Mucosa of stomach (tissue), 1 donor: ENCODE measurements around the gene PAX8.
"Not testable (repeated sequence)": the region's sequence is repeated elsewhere in the genome, so short reads cannot be mapped to it uniquely, and the experiment has no call there.

Experiments used
- H3K27me3 ChIP-seq: one replicate; pipeline ENCODE4 v1.7.0; 2013; ENCODE audit warnings: mild to moderate bottlenecking, low read length; ENCODE audit not compliant: control insufficient read depth, insufficient read depth
- H3K36me3 ChIP-seq: one replicate; pipeline ENCODE4 v1.7.0; 2013; ENCODE audit warnings: low read length; ENCODE audit not compliant: control insufficient read depth, insufficient read depth
- H3K4me1 ChIP-seq: one replicate; pipeline ENCODE4 v1.7.0; 2013; ENCODE audit warnings: mild to moderate bottlenecking, low read length; ENCODE audit not compliant: control insufficient read depth, insufficient read depth
- H3K4me3 ChIP-seq: one replicate; pipeline ENCODE4 v1.7.0; 2013; ENCODE audit warnings: low read length
- H3K9ac ChIP-seq: one replicate; pipeline ENCODE4 v1.7.0; 2013; ENCODE audit warnings: mild to moderate bottlenecking, low read length, moderate library complexity
- H3K9me3 ChIP-seq: one replicate; pipeline ENCODE4 v1.7.0; 2013; ENCODE audit warnings: mild to moderate bottlenecking, low read length, moderate library complexity; ENCODE audit not compliant: control insufficient read depth
- donor health status: Pancreatic carcinoma.

The PAX8 gene

DNA sequence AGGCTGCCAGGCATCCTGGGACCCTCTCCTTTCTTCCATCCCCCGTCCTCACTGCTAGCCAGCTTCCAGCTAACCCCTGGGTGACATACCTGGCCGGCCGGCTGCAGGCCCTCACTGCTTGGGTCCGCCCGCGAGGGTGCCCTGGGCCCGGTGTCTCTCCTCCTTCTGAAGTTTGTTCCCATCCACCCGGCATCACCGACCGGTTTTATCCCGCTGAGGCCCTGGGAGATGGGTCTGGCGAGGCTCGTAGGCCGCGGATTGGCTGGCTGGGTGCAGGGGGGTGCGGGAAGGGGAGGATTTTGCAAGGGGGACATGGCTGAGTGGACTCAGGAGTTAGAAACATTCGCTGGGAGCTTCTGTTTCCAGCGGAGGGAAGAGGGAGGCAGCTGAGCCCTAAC is at the start of gene PAX8:
Gene PAX8 (minus strand): TSS at position 180 of the 398 bp plus-strand sequence. CDS start 527 bp downstream, outside the sequence.
- H3K9ac ChIP-seq: no peak within 1 kb of the TSS
- peaks cover 51% of the 10 kb centered on the region for H3K27me3 ChIP-seq
- H3K4me3 ChIP-seq: no peak within 1 kb of the TSS

DNA sequence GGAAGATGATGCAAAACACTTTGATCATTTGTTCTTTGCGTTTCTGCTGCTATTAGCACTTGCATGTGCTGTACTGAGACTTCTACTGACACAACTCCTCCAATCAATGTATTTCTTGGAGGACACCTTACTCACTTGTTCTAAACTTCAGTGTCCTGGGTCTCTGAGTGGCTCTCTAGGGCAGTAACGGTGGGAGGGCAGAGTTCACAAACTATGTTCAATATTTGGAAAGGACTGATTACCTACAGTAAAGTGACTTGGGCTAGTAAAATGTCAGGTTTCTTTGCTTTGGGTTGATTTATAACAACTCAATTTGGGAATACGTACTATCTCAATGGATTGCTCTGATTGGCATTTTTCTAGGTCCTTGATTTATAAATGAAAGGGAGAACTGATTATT is 49.3 kb upstream of the PAX8 start:
- Histone ChIP-seq H3K4me1 (no peaks in the 10 kb centered on the region), H3K9me3 (no peaks in the 10 kb centered on the region), H3K36me3 (no peaks in the 10 kb centered on the region), H3K27me3 (no peaks in the 10 kb centered on the region), H3K4me3 (no peak overlapping the region), H3K9ac (no peak overlapping the region)

More for the DNA sequence above, at the start of gene PAX8:
- Histone ChIP-seq H3K36me3 (no peaks in the 10 kb centered on the region), H3K9me3 (no peaks in the 10 kb centered on the region), H3K4me1 (peaks cover 25% of the 10 kb centered on the region)

- not testable (repeated sequence) for H3K4me3 ChIP-seq, H3K9me3 ChIP-seq, H3K4me1 ChIP-seq, H3K27me3 ChIP-seq, H3K36me3 ChIP-seq
- peak overlapping the region; percentile 55 for H3K9ac ChIP-seq
Observed at GRCh38 chr2:113325161-113325731, 46.5 kb upstream of the PAX8 start.

- Histone ChIP-seq H3K4me1 (no peaks in the 10 kb centered on the region), H3K9me3 (no peaks in the 10 kb centered on the region), H3K9ac (peak overlapping the region; percentile 55), H3K4me3 (no peak overlapping the region), H3K27me3 (no peaks in the 10 kb centered on the region), H3K36me3 (no peaks in the 10 kb centered on the region)
Observed at GRCh38 chr2:113324684-113325160, 46.0 kb upstream of the PAX8 start.

- H3K4me1 ChIP-seq, H3K27me3 ChIP-seq, H3K4me3 ChIP-seq, H3K9me3 ChIP-seq, H3K36me3 ChIP-seq, H3K9ac ChIP-seq: not testable (repeated sequence)
Observed at GRCh38 chr2:113323129-113323528, 44.4 kb upstream of the PAX8 start.

DNA sequence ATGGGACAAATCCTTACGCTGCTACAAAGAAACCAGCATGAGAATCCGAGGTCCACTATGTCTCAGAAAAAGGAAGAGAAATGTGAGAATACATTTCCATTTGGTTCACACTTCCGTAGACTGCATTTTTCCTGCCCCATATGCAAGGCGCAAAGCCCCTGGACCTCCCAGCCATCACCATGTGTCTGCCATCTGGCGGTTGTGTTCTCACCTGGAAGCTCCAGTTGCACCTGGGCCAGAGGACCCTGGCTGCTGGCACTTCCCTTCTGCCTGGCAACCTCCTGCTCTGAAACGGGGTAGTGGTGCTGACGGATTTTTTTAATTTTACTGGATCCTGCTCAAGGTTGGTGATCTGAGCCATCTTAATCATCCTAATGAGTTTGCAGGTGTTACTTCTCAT is 41.4 kb upstream of the PAX8 start:
- H3K27me3 ChIP-seq, H3K9me3 ChIP-seq, H3K9ac ChIP-seq, H3K4me3 ChIP-seq, H3K36me3 ChIP-seq, H3K4me1 ChIP-seq: not testable (repeated sequence)

GRCh38 chr2:113318941-113319340 is 40.2 kb upstream of the PAX8 start:
- not testable (repeated sequence) for H3K27me3 ChIP-seq, H3K9ac ChIP-seq, H3K4me1 ChIP-seq, H3K9me3 ChIP-seq, H3K36me3 ChIP-seq, H3K4me3 ChIP-seq

DNA sequence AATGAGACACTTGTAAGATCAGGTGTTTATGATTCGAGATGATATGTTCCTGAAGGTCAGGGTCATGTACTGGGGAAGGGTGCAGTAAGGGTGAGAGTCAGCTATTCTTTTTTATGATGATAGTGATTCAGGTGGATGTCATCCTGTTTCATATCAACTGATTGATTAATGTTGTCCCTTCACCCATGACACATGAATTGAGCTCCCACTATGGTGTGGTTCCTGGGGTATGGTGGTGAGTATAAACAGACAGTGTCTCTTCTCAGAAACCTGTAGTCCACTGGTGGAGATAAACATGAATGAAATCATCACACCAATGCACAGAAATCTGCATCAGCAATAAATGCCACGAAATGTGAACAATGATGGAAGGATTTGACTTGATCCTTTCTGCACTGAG is 37.4 kb upstream of the PAX8 start:
- no peaks in the 10 kb centered on the region for H3K36me3 ChIP-seq
- peaks cover 5% of the 10 kb centered on the region for H3K27me3 ChIP-seq

GRCh38 chr2:113314663-113315062 is 35.9 kb upstream of the PAX8 start:
- not testable (repeated sequence) for H3K4me3 ChIP-seq, H3K9me3 ChIP-seq, H3K27me3 ChIP-seq, H3K4me1 ChIP-seq, H3K9ac ChIP-seq, H3K36me3 ChIP-seq

More for the DNA sequence above, 37.4 kb upstream of the PAX8 start:
- Histone ChIP-seq H3K9me3 (no peaks in the 10 kb centered on the region), H3K4me1 (no peaks in the 10 kb centered on the region), H3K9ac (no peak overlapping the region), H3K4me3 (no peak overlapping the region)

DNA sequence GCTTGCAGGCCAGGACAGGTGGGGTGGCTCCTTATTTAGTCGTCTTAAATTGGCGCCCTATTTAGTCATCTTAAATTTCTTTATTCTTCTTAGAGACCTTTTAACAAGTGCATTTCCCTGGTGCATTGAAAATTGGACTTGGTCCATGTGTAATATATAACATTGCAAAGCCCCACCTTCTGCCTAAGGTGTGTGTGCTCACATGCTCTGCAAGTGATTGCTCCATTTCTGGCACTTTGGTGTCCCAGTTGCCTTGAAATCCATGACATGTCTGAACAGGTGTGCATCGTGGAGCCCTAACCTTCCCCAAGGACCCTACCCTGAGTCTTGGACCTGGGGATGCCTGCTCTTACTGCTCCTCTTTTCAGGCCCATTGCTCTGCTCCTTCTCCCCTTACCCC is 35.5 kb upstream of the PAX8 start:
- not testable (repeated sequence) for H3K9me3 ChIP-seq, H3K9ac ChIP-seq, H3K27me3 ChIP-seq, H3K36me3 ChIP-seq, H3K4me3 ChIP-seq, H3K4me1 ChIP-seq

DNA sequence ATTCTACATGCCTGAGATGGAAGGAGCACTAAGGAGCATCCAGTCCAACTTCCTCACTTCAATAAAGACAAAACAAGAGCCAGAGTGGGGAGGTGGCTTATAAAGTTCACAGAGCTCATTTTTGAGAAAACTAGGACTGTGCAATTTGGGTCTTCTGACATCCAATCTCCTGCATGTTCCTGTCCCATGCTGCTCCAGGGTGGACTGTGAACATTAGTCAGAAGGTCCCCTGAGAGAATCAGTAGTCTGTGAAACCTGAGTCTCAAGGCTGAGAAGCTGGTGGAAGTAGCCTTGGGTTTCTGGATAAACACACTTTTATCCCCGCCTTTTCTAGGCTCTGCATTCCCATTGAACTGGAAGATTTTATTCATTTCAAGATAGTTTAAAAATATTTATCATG is 33.1 kb upstream of the PAX8 start:
- H3K4me3 ChIP-seq, H3K9me3 ChIP-seq, H3K9ac ChIP-seq, H3K36me3 ChIP-seq, H3K4me1 ChIP-seq, H3K27me3 ChIP-seq: not testable (repeated sequence)

- H3K4me1 ChIP-seq, H3K9ac ChIP-seq, H3K4me3 ChIP-seq, H3K27me3 ChIP-seq, H3K36me3 ChIP-seq, H3K9me3 ChIP-seq: not testable (repeated sequence)
Observed at GRCh38 chr2:113311191-113311590, 32.5 kb upstream of the PAX8 start.
